GM21619 (cell line): Measurements from ENCODE around the gene PRB4.
"Not testable (repeated sequence)": the region's sequence is repeated elsewhere in the genome, so short reads cannot be mapped to it uniquely, and the experiment has no call there.

Experiments
- ATAC-seq: cut with Tn5 transposase; IDR thresholded peaks from one replicate; pipeline ENCODE4 v1.9.1; 2021; ENCODE audit not compliant: unreplicated experiment

Gene PRB4

DNA sequence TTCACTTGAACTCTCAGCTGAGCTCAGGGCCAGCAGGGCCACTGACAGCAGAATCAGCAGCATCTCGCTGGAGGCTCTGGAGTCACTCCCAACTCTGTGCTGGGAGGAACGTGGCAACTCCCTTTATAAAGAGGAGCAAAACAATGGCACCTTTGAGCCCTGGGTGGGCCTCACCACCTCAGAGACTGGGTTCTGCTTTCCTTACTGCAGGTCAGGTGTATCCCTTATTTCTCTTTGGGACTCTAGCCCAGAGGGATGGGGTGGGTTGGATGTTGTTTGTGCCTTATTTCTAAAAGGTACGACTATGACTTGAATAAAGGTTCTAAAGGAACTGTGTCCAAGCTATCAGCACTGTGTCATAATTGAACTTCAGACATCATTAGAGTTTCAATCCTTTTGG is at the start of gene PRB4:
PRB4 (minus strand) TSS at position 101 of the 400 bp plus-strand sequence; CDS start at position 63, 38 bp downstream.
- no peak for ATAC-seq

DNA sequence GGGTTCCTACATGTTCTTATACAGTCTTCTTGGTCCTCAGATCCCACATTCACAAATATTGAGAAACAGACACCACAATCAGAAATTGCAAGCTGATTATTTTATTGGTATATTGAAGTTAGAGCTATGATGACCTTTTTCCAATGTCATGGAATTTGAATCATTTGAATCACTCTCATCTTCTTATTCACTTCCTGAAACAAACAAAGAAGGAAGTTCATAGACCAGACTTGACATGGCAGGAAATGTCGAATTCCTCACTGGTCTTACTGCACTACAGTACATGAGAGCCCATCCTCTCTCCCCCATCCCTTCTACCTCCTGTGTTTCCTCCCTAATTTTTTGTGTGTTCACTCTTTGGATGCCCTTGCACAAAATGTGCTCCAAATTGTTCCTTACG is 41.5 kb upstream of the PRB4 start:
- ATAC-seq = not testable (repeated sequence)

DNA sequence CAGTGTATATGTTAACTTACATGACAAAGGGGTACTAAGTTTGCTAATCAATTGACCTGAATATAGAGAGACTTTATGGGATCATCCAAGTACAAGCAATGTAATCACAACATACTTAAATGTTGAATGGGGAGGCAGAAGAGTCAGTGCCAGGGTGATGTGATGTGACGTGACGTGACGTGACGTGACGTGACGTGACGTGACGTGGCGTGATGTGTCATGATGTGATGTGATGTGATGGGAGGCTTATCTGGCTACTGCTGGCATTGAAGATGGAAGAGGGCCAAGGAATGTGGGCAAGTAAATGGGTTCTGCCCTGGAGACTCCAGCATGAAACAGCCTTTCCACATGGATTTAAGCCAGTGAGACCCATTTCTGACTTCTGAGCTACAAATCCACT is 38.2 kb upstream of the PRB4 start:
- no peak for ATAC-seq

DNA sequence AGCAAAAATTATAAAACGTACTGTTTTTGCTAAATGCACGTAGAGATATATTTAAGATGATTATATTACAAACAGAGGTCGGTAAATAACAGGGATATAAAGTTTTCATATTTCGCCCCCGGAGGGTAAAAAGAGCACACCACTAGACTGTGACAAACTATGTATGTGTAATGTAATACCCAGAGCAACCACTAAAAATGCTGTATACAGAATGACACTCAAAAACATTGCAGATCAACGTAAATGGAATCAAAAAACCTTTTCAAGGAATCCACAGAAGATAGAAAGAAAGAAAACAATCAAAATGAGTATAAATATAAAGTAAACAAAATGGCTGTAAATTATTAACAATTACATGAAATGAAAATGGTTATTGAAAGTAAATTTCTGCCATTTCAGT is 37.6 kb upstream of the PRB4 start:
- ATAC-seq = no peak

DNA sequence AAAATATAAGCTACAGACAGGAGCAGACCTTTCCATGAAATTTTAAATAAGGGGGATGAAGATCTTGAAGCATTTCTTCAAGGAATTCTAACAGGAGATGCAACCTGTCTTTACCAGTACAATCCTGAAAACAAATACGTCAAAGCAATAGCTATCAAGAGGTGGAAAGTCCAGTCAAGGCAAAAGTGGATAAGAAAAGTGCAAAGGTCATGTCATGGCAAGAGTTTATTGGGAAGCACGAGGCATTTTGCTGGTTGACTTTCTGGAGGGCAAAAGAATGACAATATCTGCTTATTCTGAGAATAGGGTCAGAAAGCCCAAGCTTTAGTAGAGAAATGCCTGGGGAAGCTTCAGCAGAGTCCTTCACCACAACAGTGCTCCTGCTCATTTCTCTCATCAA is 34.3 kb upstream of the PRB4 start:
- no peak for ATAC-seq

GRCh38 chr12:11324426-11324825 is 14.2 kb upstream of the PRB4 start:
- ATAC-seq = no peak

- no peak for ATAC-seq
Measured at GRCh38 chr12:11321980-11322379, 11.7 kb upstream of the PRB4 start.

GRCh38 chr12:11307143-11307542 is 3.1 kb downstream of the PRB4 start:
- no peak for ATAC-seq

- ATAC-seq = no peak
Measured at GRCh38 chr12:11273449-11273848, 36.8 kb downstream of the PRB4 start.

DNA sequence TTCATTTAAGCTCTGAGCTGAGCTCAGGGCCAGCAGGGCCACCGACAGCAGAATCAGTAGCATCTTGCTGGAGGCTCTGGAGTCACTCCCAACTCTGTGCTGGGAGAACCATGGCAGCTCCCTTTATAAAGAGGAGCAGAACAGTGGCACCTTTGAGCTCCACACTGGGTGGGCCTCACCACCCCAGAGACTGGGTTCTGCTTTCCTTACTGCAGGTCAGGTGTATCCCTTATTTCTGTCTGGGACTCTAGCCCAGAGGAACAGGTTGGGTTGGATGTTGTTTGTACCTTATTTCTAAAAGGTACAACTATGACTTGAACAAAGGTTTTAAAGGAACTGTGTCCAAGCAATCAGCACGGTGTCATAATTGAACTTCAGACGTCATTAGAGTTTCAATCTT is 40.6 kb downstream of the PRB4 start, which contains the start of gene PRB3:
PRB3 (minus strand) TSS at position 101 of the 400 bp plus-strand sequence; CDS start at position 63, 38 bp downstream.
- no peak for ATAC-seq

DNA sequence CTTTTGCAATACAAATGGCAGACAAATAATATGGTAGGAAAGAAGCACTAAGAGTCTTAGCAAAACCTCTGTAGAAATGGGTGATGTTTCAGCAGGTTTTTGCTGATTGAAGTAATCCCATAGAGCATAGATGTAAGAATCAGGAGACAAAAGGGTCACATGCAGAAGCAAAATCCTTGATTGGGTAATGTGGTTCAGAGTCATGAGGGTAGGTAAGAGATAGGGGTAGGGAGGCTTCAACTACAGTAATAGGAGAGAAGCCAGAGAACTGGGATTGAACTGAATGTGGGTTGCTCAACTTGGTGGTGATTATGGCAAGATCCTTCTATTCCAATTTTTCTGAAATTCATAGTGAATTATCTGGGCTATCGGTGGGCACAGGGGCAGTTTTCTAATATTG is 45.7 kb downstream of the PRB4 start:
- no peak for ATAC-seq
